Kidney (tissue), 14 donors: ENCODE results near the gene HNRNPA1. TPM values are rescaled to one million over a fixed set of nuclear protein-coding genes. Genes with fewer than 3 reads are reported as not detected.
"Not testable (repeated sequence)": the region's sequence is repeated elsewhere in the genome, so short reads cannot be mapped to it uniquely, and the experiment has no call there.

Experiments
- DNase-seq, 5 donors: peaks; one replicate each; pipeline ENCODE4 v3.0.0-alpha.2; 2013 to 2020
- FAIRE-seq: peaks from 2 replicates; lab custom pipeline; 2012; peaks lifted over from hg19 to GRCh38; lab: Jason Lieb, UNC
- H3K27ac ChIP-seq, 2 donors: one replicate each; pipeline ENCODE4 v1.7.0; 2013; ENCODE audit warnings: low read depth in 2 of 2, low read length in 2 of 2, inconsistent platforms in 1 of 2
- H3K27me3 ChIP-seq: one replicate; pipeline ENCODE4 v1.7.1; 2013; ENCODE audit warnings: low read length, inconsistent platforms; ENCODE audit not compliant: control insufficient read depth, insufficient read depth
- H3K36me3 ChIP-seq, 3 donors: one replicate each; pipeline versions ENCODE4 v1.7.0 to v1.7.1; 2013; ENCODE audit warnings: low read length in 3 of 3, control low read depth in 1 of 3, inconsistent platforms in 1 of 3; ENCODE audit not compliant: insufficient read depth in 3 of 3, control insufficient read depth in 2 of 3
- H3K4me1 ChIP-seq, 3 donors: one replicate each; pipeline versions ENCODE4 v1.7.0 to v1.7.1; 2013; ENCODE audit warnings: low read length in 3 of 3, inconsistent platforms in 1 of 3, low read depth in 1 of 3; ENCODE audit not compliant: control insufficient read depth in 2 of 3, insufficient read depth in 2 of 3
- H3K4me3 ChIP-seq, 3 donors: one replicate each; pipeline versions ENCODE4 v1.7.0 to v1.8.1; 2013; ENCODE audit warnings: low read length in 3 of 3, control low read depth in 1 of 3, inconsistent platforms in 1 of 3
- H3K9ac ChIP-seq, 3 donors: one replicate each; pipeline versions ENCODE4 v1.7.0 to v1.7.1; 2013; ENCODE audit warnings: low read length in 3 of 3, control low read depth in 1 of 3, inconsistent platforms in 1 of 3
- H3K9me3 ChIP-seq, 3 donors: one replicate each; pipeline versions ENCODE4 v1.7.0 to v1.7.1; 2013; ENCODE audit warnings: low read length in 3 of 3, control low read depth in 1 of 3, inconsistent platforms in 1 of 3; ENCODE audit not compliant: control insufficient read depth in 2 of 3, insufficient read depth in 1 of 3
- CTCF ChIP-seq: IDR thresholded peaks from 3 replicates; pipeline ENCODE4 v1.5.1; 2012; ENCODE audit warnings: mild to moderate bottlenecking, moderate library complexity, borderline replicate concordance; ENCODE audit not compliant: insufficient read depth; ENCODE audit errors: extremely low read depth
- intact Hi-C: fragments of 100-400 bp; cut with DNase I; formaldehyde crosslinking; loops from one replicate; pipeline ENCODE4 v1.11.1; 2022
- polyA plus RNA-seq: library from polyadenylated mRNA; stranded (reverse); fragments of 350-450 nt; fragmentation: Illumina TruSeq; extraction: RNeasy Lipid Tissue Mini Kit (QIAGEN cat#74804); gene quantifications from one replicate; pipeline ENCODE4 v1.2.3, GENCODE V29; 2014; ENCODE audit warnings: low read depth, low replicate concordance; ENCODE audit not compliant: insufficient read depth
- total RNA-seq: library from RNA; stranded (reverse); fragmentation: NEBNext Ultra II Directional; extraction: Animal tissue kit (Norgen Biotek cat#: 25700); gene quantifications from one replicate; pipeline ENCODE4 v1.2.1, GENCODE V29; 2021
- donor health status: control.
- donor health status: control.
- donor health status: control.
- donor health status: control.
- donor health status: control.
- donor health status: DM: yes; HTN: yes; CAD: no.
- donor health status: Normal renal cell carcinoma (clear cell type).

Gene HNRNPA1
- total and polyA plus RNA-seq, 2 donors from 2014 or later, result 648 to 964 TPM

GRCh38 chr12:54306925-54307741 is 26.6 kb downstream of the HNRNPA1 start:
- peak; percentile 26 to 96 (median 54) for DNase-seq
- H3K9ac ChIP-seq, result no peak overlapping the region
- H3K4me1 ChIP-seq, result peaks cover 0 to 5% (median 0%) of the 10 kb centered on the region in 3 donors
- no peaks in the 10 kb centered on the region for H3K36me3 ChIP-seq
- H3K9me3 ChIP-seq, result no peaks in the 10 kb centered on the region
- FAIRE-seq, result no peak
- intact Hi-C loops, result no loop called here
- TF ChIP-seq CTCF, result no peak
- H3K27me3 ChIP-seq, result no peaks in the 10 kb centered on the region
- no peak overlapping the region for H3K27ac ChIP-seq
- H3K4me3 ChIP-seq, result no peak overlapping the region

- Histone ChIP-seq H3K9me3 (no peaks in the 10 kb centered on the region), H3K4me3 (no peak overlapping the region), H3K27ac (no peak overlapping the region), H3K36me3 (no peaks in the 10 kb centered on the region), H3K27me3 (no peaks in the 10 kb centered on the region), H3K9ac (no peak overlapping the region), H3K4me1 (no peaks in the 10 kb centered on the region)
- no peak for DNase-seq
- intact Hi-C loops, result no loop called here
- FAIRE-seq, result no peak
- TF ChIP-seq CTCF, result no peak
Measured at GRCh38 chr12:54311051-54311450, 30.5 kb downstream of the HNRNPA1 start.

DNA sequence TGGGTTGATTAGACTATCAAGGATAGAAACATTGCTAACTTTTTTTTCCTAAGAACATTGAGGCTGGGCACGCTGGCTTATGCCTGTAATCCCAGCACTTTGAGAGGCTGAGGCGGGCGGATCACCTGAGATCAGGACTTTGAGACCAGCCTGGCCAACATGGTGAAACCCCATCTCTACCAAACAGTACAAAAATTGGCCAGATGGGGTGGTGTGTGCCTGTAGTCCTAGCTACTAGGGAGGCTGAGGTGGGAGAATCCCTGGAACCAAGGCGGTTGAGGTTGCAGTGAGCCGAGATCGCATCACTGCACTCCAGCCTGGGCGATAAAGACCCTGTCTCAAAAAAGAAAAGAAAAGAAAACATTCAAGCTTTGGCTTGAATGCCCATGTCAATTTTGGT is 31.8 kb downstream of the HNRNPA1 start:
- H3K27ac ChIP-seq, FAIRE-seq, H3K9me3 ChIP-seq, H3K4me3 ChIP-seq, DNase-seq, H3K9ac ChIP-seq, intact Hi-C loops, H3K36me3 ChIP-seq, H3K4me1 ChIP-seq, H3K27me3 ChIP-seq: not testable (repeated sequence)

DNA sequence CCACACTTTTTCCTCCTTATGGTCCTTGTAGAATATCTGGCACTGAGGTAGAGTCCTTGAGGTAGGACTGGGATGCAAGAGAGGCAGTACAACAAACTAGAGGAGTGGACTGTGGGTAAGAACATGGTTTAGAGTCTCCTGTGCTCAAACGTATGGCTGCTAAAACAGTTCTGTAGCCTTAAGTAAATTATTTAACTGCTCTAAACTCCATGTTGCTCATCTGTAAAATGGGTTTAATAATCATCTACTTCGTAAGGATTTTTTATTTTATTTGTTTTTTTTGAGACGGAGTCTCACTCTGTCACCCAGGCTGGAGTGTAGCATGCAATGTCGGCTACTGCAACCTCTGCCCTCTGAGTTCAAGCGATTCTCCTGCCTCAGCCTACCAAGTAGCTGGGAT is 40.8 kb downstream of the HNRNPA1 start:
- no peak for TF ChIP-seq CTCF
- Histone ChIP-seq H3K4me3 (no peak overlapping the region), H3K27ac (no peak overlapping the region), H3K9ac (no peak overlapping the region), H3K36me3 (no peaks in the 10 kb centered on the region), H3K27me3 (no peaks in the 10 kb centered on the region), H3K9me3 (no peaks in the 10 kb centered on the region), H3K4me1 (peaks cover 0 to 4% (median 0%) of the 10 kb centered on the region in 3 donors)
- FAIRE-seq (no peak), DNase-seq (no peak)
- intact Hi-C loops, result no loop called here
